Lung (tissue), 12 donors: Measurements from ENCODE around the gene APOC4. TPM values are rescaled to one million over a fixed set of nuclear protein-coding genes. Genes with fewer than 3 reads are reported as not detected.

ENCODE experiments used
- ATAC-seq: fragments of 200-7000 bp; cut with Tn5 transposase; one replicate; pipeline ENCODE4 v1.9.1; 2020; ENCODE audit warnings: moderate number of reproducible peaks; ENCODE audit not compliant: insufficient read depth, low FRiP score
- DNase-seq, 3 donors: peaks; one replicate each; pipeline ENCODE4 v3.0.0-alpha.2; 2013 to 2017
- H3K27ac ChIP-seq, 2 donors: one replicate each; pipeline ENCODE4 v1.5.1; 2013; ENCODE audit warnings: mild to moderate bottlenecking in 2 of 2, moderate library complexity in 2 of 2, control low read depth in 1 of 2, inconsistent platforms in 1 of 2, low read depth in 1 of 2, low read length in 1 of 2
- H3K27me3 ChIP-seq, 3 donors: one replicate each; pipeline ENCODE4 v1.5.1; 2013; ENCODE audit warnings: low read length in 2 of 3; ENCODE audit not compliant: control insufficient read depth in 3 of 3, insufficient read depth in 3 of 3
- H3K36me3 ChIP-seq, 4 donors: one replicate each; pipeline ENCODE4 v1.5.1; 2013; ENCODE audit warnings: low read length in 4 of 4, mild to moderate bottlenecking in 1 of 4, moderate library complexity in 1 of 4; ENCODE audit not compliant: control insufficient read depth in 4 of 4, insufficient read depth in 4 of 4
- H3K4me1 ChIP-seq, 5 donors: one replicate each; pipeline ENCODE4 v1.5.1; 2013; ENCODE audit warnings: low read length in 5 of 5, mild to moderate bottlenecking in 2 of 5, moderate library complexity in 1 of 5; ENCODE audit not compliant: control insufficient read depth in 5 of 5, insufficient read depth in 5 of 5
- H3K4me3 ChIP-seq: one replicate; pipeline ENCODE4 v1.5.1; 2013; ENCODE audit warnings: mild to moderate bottlenecking, control low read depth, moderate library complexity
- H3K9ac ChIP-seq, 2 donors: one replicate each; pipeline ENCODE4 v1.5.1; 2013; ENCODE audit warnings: low read length in 2 of 2, control low read depth in 1 of 2; ENCODE audit not compliant: insufficient read depth in 1 of 2
- H3K9me3 ChIP-seq, 4 donors: one replicate each; pipeline ENCODE4 v1.5.1; 2013; ENCODE audit warnings: low read length in 3 of 4, mild to moderate bottlenecking in 1 of 4, moderate library complexity in 1 of 4; ENCODE audit not compliant: control insufficient read depth in 4 of 4, insufficient read depth in 3 of 4
- CTCF ChIP-seq: IDR thresholded peaks from 2 replicates; pipeline ENCODE4 v1.5.1; 2012; ENCODE audit warnings: mild to moderate bottlenecking; ENCODE audit errors: control extremely low read depth, extremely low read depth
- WGBS, 2 donors: extraction: QIAGEN DNeasy Blood & Tissue Kit; methylation state at CpG; one replicate each; pipeline ENCODE4 v1.1.7; 2013; 5-methylcytosine and 5-hydroxymethylcytosine counted together
- polyA plus RNA-seq, 2 donors: library from polyadenylated mRNA; stranded (reverse); fragments of 200-250 nt; gene quantifications; one replicate each; pipeline ENCODE4 v1.2.1, GENCODE V29; 2013
- total RNA-seq, 2 donors: library from RNA; depleted of rRNA in 1 of 2; stranded (reverse); fragments of >200 nt in 1 of 2; gene quantifications; one replicate each; pipeline ENCODE4 v1.2.1, GENCODE V29; 2014 to 2021
- donor health status: control.
- donor health status: control.
- donor health status: Bipolar disorder and iron deficiency.
- donor health status: healthy.
- donor health status: DM: yes; HTN: yes; CAD: no.

Gene APOC4
- total and polyA plus RNA-seq, 4 donors = 0.98 TPM; not detected in 3

DNA sequence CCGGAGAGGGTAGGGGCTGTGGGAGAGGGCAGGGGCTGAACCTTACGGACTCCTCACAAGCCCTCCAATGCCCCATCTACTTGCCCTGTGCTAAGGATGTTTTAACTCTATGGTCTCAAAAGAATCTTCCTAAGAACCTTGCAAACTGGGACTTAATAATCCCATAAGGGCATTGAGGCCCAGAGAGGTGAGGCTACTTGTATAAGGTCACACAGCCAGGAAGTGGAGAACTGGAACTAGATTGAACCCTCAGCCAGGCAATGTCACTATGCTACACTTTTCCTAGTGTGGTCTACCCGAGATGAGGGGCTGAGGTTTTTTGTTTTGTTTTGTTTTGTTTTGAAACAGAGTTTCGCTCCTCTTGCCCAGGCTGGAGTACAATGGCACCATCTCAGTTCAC is 10.5 kb upstream of the APOC4 start:
- no peaks in the 10 kb centered on the region for H3K27me3 ChIP-seq
- H3K4me1 ChIP-seq = peaks cover 0 to 14% (median 3%) of the 10 kb centered on the region in 5 donors
- no peak overlapping the region for H3K9ac ChIP-seq
- H3K4me3 ChIP-seq = no peak overlapping the region
- WGBS, 2 donors = 92 to 94% methylated on average over 4 of the region's 4 CpGs
- H3K9me3 ChIP-seq = no peaks in the 10 kb centered on the region
- TF ChIP-seq CTCF = no peak
- no peak overlapping the region for H3K27ac ChIP-seq
- no peak for DNase-seq
- no peak for ATAC-seq
- no peaks in the 10 kb centered on the region for H3K36me3 ChIP-seq

DNA sequence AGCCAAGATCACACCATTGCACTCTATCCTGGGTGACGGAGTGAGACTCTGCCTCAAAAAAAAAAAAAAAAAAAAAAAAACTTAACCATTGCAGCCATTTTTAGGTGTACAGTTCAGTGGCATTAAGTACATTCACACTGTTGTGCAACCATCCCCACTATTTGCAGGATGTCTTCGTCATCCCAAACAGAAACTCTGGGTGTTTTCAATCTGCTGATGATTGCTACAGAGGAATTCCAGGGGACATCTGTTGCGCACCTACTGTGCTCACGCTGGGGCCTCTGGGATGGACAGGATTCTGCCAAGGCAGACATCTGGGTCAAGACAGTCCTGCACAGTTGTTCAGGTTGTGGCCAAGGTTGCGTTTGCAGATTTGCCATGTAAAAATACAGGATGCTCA is 2.4 kb upstream of the APOC4 start:
- WGBS, 2 donors = 64 to 66% methylated on average over 5 of the region's 5 CpGs
- ATAC-seq = no peak
- no peak for TF ChIP-seq CTCF

DNA sequence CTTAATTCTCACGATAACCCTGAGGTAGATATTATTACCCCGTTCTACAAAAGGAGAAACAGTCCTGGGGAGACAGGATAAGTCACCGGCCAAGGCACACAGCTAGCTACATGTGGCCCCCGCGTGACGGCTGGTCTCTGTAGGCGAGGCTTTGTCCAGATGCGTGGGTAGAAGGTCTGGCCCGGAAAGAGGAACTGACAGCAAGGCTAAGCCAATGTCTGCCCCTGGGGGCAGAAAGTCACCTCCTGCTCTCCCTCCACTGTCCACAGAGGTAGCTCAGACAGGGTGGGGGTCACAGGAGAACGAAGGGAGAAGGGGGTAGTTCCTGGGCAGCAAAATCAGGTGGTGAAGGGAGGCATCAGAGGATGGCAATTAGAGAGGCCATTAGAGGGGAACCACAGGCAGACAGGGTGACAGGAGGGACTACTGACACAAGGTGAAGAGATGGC is 1.8 kb downstream of the APOC4 start:
- Histone ChIP-seq H3K27ac (no peak overlapping the region), H3K36me3 (no peaks in the 10 kb centered on the region), H3K4me1 (peaks cover 0 to 1% (median 0%) of the 10 kb centered on the region in 5 donors), H3K27me3 (no peaks in the 10 kb centered on the region), H3K9ac (no peak overlapping the region), H3K9me3 (no peaks in the 10 kb centered on the region), H3K4me3 (no peak overlapping the region)
- 31 to 56% methylated on average over 10 of the region's 10 CpGs for WGBS, 2 donors
- DNase-seq (no peak), ATAC-seq (peak; percentile 58)
- no peak for TF ChIP-seq CTCF

More for the DNA sequence above, 2.4 kb upstream of the APOC4 start:
- Histone ChIP-seq H3K4me1 (peaks cover 0 to 2% (median 0%) of the 10 kb centered on the region in 5 donors), H3K9me3 (no peaks in the 10 kb centered on the region), H3K27ac (no peak overlapping the region), H3K36me3 (no peaks in the 10 kb centered on the region), H3K9ac (no peak overlapping the region), H3K4me3 (no peak overlapping the region), H3K27me3 (no peaks in the 10 kb centered on the region)
- DNase-seq = no peak

DNA sequence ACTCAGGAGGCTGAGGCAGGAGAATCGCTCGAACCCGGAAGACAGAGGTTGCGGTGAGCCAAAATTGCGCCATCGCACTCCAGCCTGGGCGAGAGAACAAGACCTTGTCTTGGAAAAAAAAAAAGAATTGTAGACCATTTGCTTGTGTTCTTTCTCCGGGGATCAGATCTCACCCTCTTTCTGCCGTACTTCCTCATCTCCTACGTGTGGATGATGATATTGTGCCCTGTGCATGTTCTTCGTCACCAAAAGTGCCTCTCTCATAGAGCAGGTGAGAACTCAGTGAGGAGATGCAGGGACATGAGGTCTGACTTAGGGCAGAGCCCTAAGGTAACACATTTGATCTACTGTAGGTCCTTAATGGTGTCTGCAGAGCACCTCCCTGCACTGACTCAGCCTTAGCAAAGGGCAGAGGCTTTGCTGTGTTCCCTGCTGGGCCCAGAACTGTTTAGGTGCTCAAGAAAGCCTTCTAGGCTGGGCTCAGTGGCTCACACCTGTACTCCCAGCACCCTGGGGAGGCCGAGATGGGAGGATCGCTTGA is 5.1 kb downstream of the APOC4 start:
- H3K36me3 ChIP-seq = peaks cover 0 to 5% (median 3%) of the 10 kb centered on the region in 4 donors
- H3K27ac ChIP-seq = peak overlapping the region in 1 of 2 donors; percentile 39
- DNase-seq (no peak), ATAC-seq (no peak)
- H3K4me1 ChIP-seq = peaks cover 0 to 6% (median 0%) of the 10 kb centered on the region in 5 donors
- WGBS, 2 donors = 74 to 85% methylated on average over 13 of the region's 13 CpGs
- no peaks in the 10 kb centered on the region for H3K9me3 ChIP-seq
- H3K4me3 ChIP-seq = no peak overlapping the region
- H3K27me3 ChIP-seq = no peaks in the 10 kb centered on the region
- H3K9ac ChIP-seq = no peak overlapping the region
- TF ChIP-seq CTCF = no peak
